Suprapubic skin (tissue), 4 donors: ENCODE measurements around the gene TBL1X. TPM values are rescaled to one million over a fixed set of nuclear protein-coding genes. Genes with fewer than 3 reads are reported as not detected.

Experiments
- DNase-seq, 2 donors: peaks; one replicate each; pipeline ENCODE4 v3.0.0-alpha.2; 2019; ENCODE audit warnings: low spot score in 2 of 2
- H3K27ac ChIP-seq: fragments of 200-600 bp; sonication (generic); one replicate; pipeline ENCODE4 v1.5.1; 2019
- H3K27me3 ChIP-seq: fragments of 200-600 bp; sonication (generic); one replicate; pipeline ENCODE4 v1.5.1; 2019
- H3K36me3 ChIP-seq: fragments of 200-600 bp; sonication (generic); one replicate; pipeline ENCODE4 v1.5.1; 2019
- H3K4me1 ChIP-seq: fragments of 200-600 bp; sonication (generic); one replicate; pipeline ENCODE4 v1.5.1; 2019
- H3K4me3 ChIP-seq: fragments of 200-600 bp; sonication (generic); one replicate; pipeline ENCODE4 v1.5.1; 2019; ENCODE audit warnings: mild to moderate bottlenecking
- H3K9me3 ChIP-seq: fragments of 200-600 bp; sonication (generic); one replicate; pipeline ENCODE4 v1.5.1; 2019
- CTCF ChIP-seq, 2 donors: fragments of 200-600 bp in 1 of 2; fragments of 450-650 bp in 1 of 2; sonication (generic) in 1 of 2; IDR thresholded peaks; one replicate each; pipeline ENCODE4 v1.5.1; 2016 to 2019; ENCODE audit warnings: antibody characterized with exemption in 2 of 2, mild to moderate bottlenecking in 1 of 2, moderate library complexity in 1 of 2
- EP300 ChIP-seq: sonication (generic); formaldehyde crosslinking; IDR thresholded peaks from one replicate; pipeline ENCODE4 v1.6.1; 2017; ENCODE audit warnings: antibody characterized with exemption
- POLR2A ChIP-seq, 2 donors: fragments of 450-650 bp; IDR thresholded peaks; one replicate each; pipeline ENCODE4 v1.6.1; 2017; ENCODE audit warnings: antibody characterized with exemption in 2 of 2, mild to moderate bottlenecking in 2 of 2, moderate library complexity in 2 of 2
- POLR2AphosphoS5 ChIP-seq, 3 donors: sonication (generic); formaldehyde crosslinking; IDR thresholded peaks; one replicate each; pipeline ENCODE4 v1.6.1; 2017; ENCODE audit warnings: antibody characterized with exemption in 3 of 3
- WGBS: methylation state at CpG from one replicate; pipeline ENCODE4 v1.1.5; 2018; 5-methylcytosine and 5-hydroxymethylcytosine counted together
- total RNA-seq, 4 donors: library from RNA; depleted of rRNA; stranded (reverse); fragments of >200 nt; gene quantifications; one replicate each; pipeline ENCODE4 v1.1.0, GENCODE V29; 2016

Gene TBL1X
- 10 to 100 TPM; 13.2 to 31.0 (median 17.1) TPM for total RNA-seq

GRCh38 chrX:9464435-9465371, at the start of gene TBL1X:
Gene TBL1X, plus strand, starts transcription at chrX:9465058. Its CDS starts 188,529 bp downstream, at chrX:9653587.
- DNase-seq: peak; percentile 70 to 75
- TF ChIP-seq POLR2AphosphoS5 (IDR thresholded peaks at IDR 0.05) (no peak), EP300 (no peak), CTCF (IDR thresholded peaks at IDR 0.05) (no peak), POLR2A (IDR thresholded peaks at IDR 0.05) (no peak)
- H3K27me3 ChIP-seq: no peaks in the 10 kb centered on the region
- peaks cover 40% of the 10 kb centered on the region for H3K4me1 ChIP-seq
- 9% methylated on average over 9 of the region's 99 CpGs for WGBS
- H3K4me3 ChIP-seq: peak within 1 kb of the TSS; percentile 67
- H3K9me3 ChIP-seq: no peaks in the 10 kb centered on the region
- H3K27ac ChIP-seq: peak within 1 kb of the TSS; percentile 84
- no peaks in the 10 kb centered on the region for H3K36me3 ChIP-seq

DNA sequence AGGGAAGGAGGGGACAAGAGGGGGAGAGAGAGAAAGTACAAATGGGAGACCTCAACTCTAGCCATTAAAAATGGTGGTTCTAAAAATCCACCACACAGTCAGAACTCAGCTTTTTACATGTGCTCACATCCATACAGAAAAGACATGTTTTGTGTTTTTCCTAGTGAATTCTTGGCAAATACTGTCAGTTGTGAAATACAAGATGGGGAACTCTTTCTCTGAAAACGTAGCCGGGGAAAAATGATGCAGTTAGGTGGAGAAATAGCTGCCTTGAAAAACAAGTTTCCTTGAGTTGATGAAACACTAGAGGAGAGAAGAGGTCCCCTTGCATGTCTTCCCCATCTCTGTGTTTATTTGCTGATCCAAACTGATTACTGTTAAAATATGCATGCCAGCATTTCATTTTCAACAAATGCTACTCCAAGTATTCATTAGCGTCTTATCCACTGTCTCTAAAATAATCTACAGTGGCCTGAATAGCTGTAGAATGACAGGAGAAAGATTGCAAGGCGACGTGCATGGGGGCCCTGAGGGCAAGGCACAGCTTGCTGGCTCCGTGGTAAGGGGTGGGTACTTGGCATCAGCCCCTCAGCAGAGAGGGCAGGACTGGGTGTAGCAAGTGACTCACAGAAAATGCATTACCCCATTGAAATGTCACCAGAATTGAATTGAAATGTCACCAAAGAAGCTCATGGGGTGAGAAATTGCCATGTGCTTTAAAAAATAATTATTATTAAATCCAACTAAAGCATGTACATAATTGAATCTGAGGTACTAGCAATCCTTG, 48.1 kb upstream of the TBL1X start:
- no peak for DNase-seq
- no peaks in the 10 kb centered on the region for H3K9me3 ChIP-seq
- H3K4me3 ChIP-seq: no peak overlapping the region
- peak overlapping the region; percentile 41 for H3K27ac ChIP-seq
- no peaks in the 10 kb centered on the region for H3K4me1 ChIP-seq
- no peaks in the 10 kb centered on the region for H3K36me3 ChIP-seq
- WGBS: 29% methylated on average over 6 of the region's 6 CpGs
- TF ChIP-seq POLR2AphosphoS5 (IDR thresholded peaks at IDR 0.05) (no peak), EP300 (no peak), POLR2A (IDR thresholded peaks at IDR 0.05) (no peak), CTCF (IDR thresholded peaks at IDR 0.05) (no peak)
- no peaks in the 10 kb centered on the region for H3K27me3 ChIP-seq

- H3K4me1 ChIP-seq: no peaks in the 10 kb centered on the region
- no peak for DNase-seq
- H3K27ac ChIP-seq: no peak overlapping the region
- H3K4me3 ChIP-seq: no peak overlapping the region
- no peaks in the 10 kb centered on the region for H3K36me3 ChIP-seq
- no peaks in the 10 kb centered on the region for H3K9me3 ChIP-seq
- WGBS: 74% methylated on average over 6 of the region's 6 CpGs
- TF ChIP-seq POLR2A (IDR thresholded peaks at IDR 0.05) (no peak), CTCF (IDR thresholded peaks at IDR 0.05) (no peak), EP300 (no peak), POLR2AphosphoS5 (IDR thresholded peaks at IDR 0.05) (no peak)
- H3K27me3 ChIP-seq: no peaks in the 10 kb centered on the region
Observed at GRCh38 chrX:9418262-9418661, 46.6 kb upstream of the TBL1X start.

- WGBS: 60% methylated on average over 14 of the region's 14 CpGs
- H3K9me3 ChIP-seq: no peaks in the 10 kb centered on the region
- no peak for TF ChIP-seq EP300
- TF ChIP-seq CTCF (IDR thresholded peaks at IDR 0.05): no peak
- no peak for TF ChIP-seq POLR2A (IDR thresholded peaks at IDR 0.05)
- TF ChIP-seq POLR2AphosphoS5 (IDR thresholded peaks at IDR 0.05): no peak
Observed at GRCh38 chrX:9420275-9421265, 44.3 kb upstream of the TBL1X start.

More at GRCh38 chrX:9420275-9421265, 44.3 kb upstream of the TBL1X start:
- DNase-seq: no peak
- no peak overlapping the region for H3K27ac ChIP-seq
- no peaks in the 10 kb centered on the region for H3K36me3 ChIP-seq
- no peak overlapping the region for H3K4me3 ChIP-seq
- H3K27me3 ChIP-seq: no peaks in the 10 kb centered on the region
- H3K4me1 ChIP-seq: no peaks in the 10 kb centered on the region
